ENCODE measurements around the gene CAMK1D. TPM values are rescaled to one million over a fixed set of nuclear protein-coding genes. Genes with fewer than 3 reads are reported as not detected.
"Not testable (repeated sequence)": the region's sequence is repeated elsewhere in the genome, so short reads cannot be mapped to it uniquely, and the experiment has no call there.

The CAMK1D gene
- total RNA-seq, 2 donors from 2014 or later = 4.5 to 7.8 TPM

DNA sequence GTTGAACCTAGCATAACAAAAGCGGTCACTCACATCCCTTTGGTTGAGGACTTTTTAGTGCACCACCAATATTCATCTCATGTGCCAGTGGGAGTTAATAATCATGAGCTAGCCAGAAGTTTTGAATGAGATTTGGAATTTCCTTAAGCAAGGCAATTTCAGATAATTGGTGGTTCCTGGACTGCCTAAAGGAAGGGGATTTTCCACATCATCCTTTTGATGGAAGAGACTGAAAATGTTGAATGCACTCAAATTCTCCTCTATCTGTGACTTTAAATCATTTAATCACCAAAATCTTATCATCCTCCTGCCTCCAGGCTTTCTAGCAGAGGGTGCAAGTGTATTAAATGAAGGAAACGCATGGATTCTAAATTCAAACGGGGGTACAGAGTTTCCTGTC is 391.5 kb downstream of the CAMK1D start:
- no peak overlapping the region for H3K27ac Mint-ChIP-seq
- no peaks in the 10 kb centered on the region for H3K4me1 ChIP-seq (ENCODE audit: control insufficient read depth, insufficient read depth, low read length)

DNA sequence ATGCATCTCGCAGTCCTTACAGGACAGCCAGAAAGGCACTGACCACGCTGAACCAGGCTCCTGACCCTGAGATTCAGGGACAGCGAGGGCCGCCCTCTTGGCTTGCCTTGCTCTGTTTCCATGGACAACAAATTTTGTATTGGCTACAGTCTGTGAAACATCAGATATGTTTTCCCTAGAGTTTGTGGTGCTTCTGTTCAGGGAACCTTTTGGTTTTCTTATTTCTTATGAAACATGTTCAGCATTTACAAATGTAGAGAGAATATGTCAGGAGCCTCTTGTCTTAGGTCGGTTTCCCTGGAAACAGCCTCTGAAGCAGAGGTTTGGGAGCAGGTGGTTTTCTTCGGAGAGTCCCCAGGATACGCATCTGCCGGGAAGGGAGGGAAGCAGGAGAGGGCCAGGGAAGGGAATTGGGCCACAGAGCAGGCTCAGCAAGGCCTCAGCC is 392.0 kb downstream of the CAMK1D start:
- TF ChIP-seq, protein P1, sequence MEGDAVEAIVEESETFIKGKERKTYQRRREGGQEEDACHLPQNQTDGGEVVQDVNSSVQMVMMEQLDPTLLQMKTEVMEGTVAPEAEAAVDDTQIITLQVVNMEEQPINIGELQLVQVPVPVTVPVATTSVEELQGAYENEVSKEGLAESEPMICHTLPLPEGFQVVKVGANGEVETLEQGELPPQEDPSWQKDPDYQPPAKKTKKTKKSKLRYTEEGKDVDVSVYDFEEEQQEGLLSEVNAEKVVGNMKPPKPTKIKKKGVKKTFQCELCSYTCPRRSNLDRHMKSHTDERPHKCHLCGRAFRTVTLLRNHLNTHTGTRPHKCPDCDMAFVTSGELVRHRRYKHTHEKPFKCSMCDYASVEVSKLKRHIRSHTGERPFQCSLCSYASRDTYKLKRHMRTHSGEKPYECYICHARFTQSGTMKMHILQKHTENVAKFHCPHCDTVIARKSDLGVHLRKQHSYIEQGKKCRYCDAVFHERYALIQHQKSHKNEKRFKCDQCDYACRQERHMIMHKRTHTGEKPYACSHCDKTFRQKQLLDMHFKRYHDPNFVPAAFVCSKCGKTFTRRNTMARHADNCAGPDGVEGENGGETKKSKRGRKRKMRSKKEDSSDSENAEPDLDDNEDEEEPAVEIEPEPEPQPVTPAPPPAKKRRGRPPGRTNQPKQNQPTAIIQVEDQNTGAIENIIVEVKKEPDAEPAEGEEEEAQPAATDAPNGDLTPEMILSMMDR (conservative IDR thresholded peaks at IDR 0.05) = no peak

More for the DNA sequence above, 391.5 kb downstream of the CAMK1D start:
- Histone ChIP-seq H3K9me3 (ENCODE audit: control insufficient read depth, low read length) (no peaks in the 10 kb centered on the region), H3K9ac (ENCODE audit: extremely low read depth, low read length, poor library complexity, severe bottlenecking) (no peak overlapping the region), H3K27me3 (ENCODE audit: control insufficient read depth, insufficient read depth, low read length, poor library complexity, severe bottlenecking) (no peaks in the 10 kb centered on the region), H3K27ac (ENCODE audit: low read depth, low read length) (no peak overlapping the region), H3K4me3 (ENCODE audit: low read length) (no peak overlapping the region), H3K36me3 (ENCODE audit: control insufficient read depth, insufficient read depth, low read length) (no peaks in the 10 kb centered on the region)
- Mint-ChIP-seq H3K4me3 (no peak overlapping the region), H3K9me3 (no peaks in the 10 kb centered on the region), H3K27me3 (ENCODE audit: insufficient read depth) (no peaks in the 10 kb centered on the region), H3K4me1 (no peaks in the 10 kb centered on the region), H3K36me3 (ENCODE audit: low read depth) (no peaks in the 10 kb centered on the region)
- DNase-seq = no peak
- TF ChIP-seq, protein P1 (conservative IDR thresholded peaks at IDR 0.05) = no peak
- 90 to 91% methylated on average over 3 of the region's 3 CpGs for WGBS, 2 experiments (ENCODE audit: insufficient coverage in 1 of 2, insufficient read length in 1 of 2)

DNA sequence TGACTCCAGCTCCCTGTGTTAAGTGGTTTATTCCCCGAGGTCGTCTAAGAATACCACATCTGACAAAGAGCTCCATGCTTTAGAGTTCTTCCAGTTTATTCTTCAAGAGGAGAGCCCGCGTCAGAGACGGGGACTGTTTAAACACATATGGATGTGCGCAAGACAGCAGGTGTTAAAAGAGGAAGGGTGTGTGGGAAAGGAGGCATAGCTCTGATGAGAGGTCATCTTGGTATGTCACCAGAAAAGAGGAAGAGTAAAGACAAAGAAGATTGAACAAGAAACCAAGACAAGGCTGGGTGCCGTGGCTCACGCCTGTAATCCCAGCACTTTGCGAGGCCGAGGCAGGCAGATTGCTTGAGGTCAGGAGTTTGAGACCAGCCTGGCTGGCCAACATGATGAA is 393.4 kb downstream of the CAMK1D start:
- no peak overlapping the region for H3K4me3 Mint-ChIP-seq
- no peak for DNase-seq
- WGBS, 2 experiments (ENCODE audit: insufficient coverage in 1 of 2, insufficient read length in 1 of 2) = 93 to 95% methylated on average over 10 of the region's 10 CpGs
- no peak overlapping the region for H3K27ac Mint-ChIP-seq
- H3K9me3 Mint-ChIP-seq = no peaks in the 10 kb centered on the region
- no peaks in the 10 kb centered on the region for H3K27me3 ChIP-seq (ENCODE audit: control insufficient read depth, insufficient read depth, low read length, poor library complexity, severe bottlenecking)
- H3K4me1 Mint-ChIP-seq = peaks cover 2% of the 10 kb centered on the region
- no peaks in the 10 kb centered on the region for H3K36me3 Mint-ChIP-seq (ENCODE audit: low read depth)
- H3K9ac ChIP-seq (ENCODE audit: extremely low read depth, low read length, poor library complexity, severe bottlenecking) = no peak overlapping the region
- no peaks in the 10 kb centered on the region for H3K27me3 Mint-ChIP-seq (ENCODE audit: insufficient read depth)
- TF ChIP-seq, protein P1 (conservative IDR thresholded peaks at IDR 0.05) = no peak
- H3K27ac ChIP-seq (ENCODE audit: low read depth, low read length) = no peak overlapping the region
- no peak overlapping the region for H3K4me3 ChIP-seq (ENCODE audit: low read length)
- H3K9me3 ChIP-seq (ENCODE audit: control insufficient read depth, low read length) = no peaks in the 10 kb centered on the region
- H3K36me3 ChIP-seq (ENCODE audit: control insufficient read depth, insufficient read depth, low read length) = no peaks in the 10 kb centered on the region
- no peaks in the 10 kb centered on the region for H3K4me1 ChIP-seq (ENCODE audit: control insufficient read depth, insufficient read depth, low read length)

More for the DNA sequence above, 392.0 kb downstream of the CAMK1D start:
- Histone ChIP-seq H3K4me1 (ENCODE audit: control insufficient read depth, insufficient read depth, low read length) (no peaks in the 10 kb centered on the region), H3K36me3 (ENCODE audit: control insufficient read depth, insufficient read depth, low read length) (no peaks in the 10 kb centered on the region), H3K4me3 (ENCODE audit: low read length) (no peak overlapping the region), H3K9ac (ENCODE audit: extremely low read depth, low read length, poor library complexity, severe bottlenecking) (no peak overlapping the region), H3K9me3 (ENCODE audit: control insufficient read depth, low read length) (no peaks in the 10 kb centered on the region), H3K27ac (ENCODE audit: low read depth, low read length) (no peak overlapping the region), H3K27me3 (ENCODE audit: control insufficient read depth, insufficient read depth, low read length, poor library complexity, severe bottlenecking) (no peaks in the 10 kb centered on the region)
- no peak for DNase-seq
- Mint-ChIP-seq H3K36me3 (ENCODE audit: low read depth) (no peaks in the 10 kb centered on the region), H3K9me3 (no peaks in the 10 kb centered on the region), H3K27me3 (ENCODE audit: insufficient read depth) (no peaks in the 10 kb centered on the region), H3K27ac (no peak overlapping the region), H3K4me3 (no peak overlapping the region), H3K4me1 (no peaks in the 10 kb centered on the region)
- 92 to 96% methylated on average over 4 to 8 of the region's 8 CpGs for WGBS, 2 experiments (ENCODE audit: insufficient coverage in 1 of 2, insufficient read length in 1 of 2)

DNA sequence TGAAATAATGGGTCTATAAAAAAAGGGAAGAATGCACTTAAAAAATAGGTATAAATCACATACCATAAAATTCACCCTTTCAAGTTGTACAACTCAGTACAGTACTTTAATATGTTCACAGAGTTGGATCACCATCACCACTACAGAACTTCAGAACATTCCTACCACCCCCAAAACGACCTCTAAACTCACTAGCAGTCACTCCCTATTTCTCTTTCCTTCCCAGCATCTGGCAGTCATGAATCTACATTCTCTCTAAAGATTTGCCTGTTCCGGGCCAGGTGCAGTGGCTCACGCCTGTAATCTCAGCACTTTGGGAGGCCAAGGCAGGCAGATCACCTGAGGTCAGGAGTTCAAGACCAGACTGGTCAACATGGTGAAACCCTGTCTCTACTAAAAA is 394.1 kb downstream of the CAMK1D start:
- not testable (repeated sequence) for H3K4me3 ChIP-seq (ENCODE audit: low read length); H3K27me3 ChIP-seq (ENCODE audit: control insufficient read depth, insufficient read depth, low read length, poor library complexity, severe bottlenecking); H3K27ac Mint-ChIP-seq; H3K4me1 Mint-ChIP-seq; H3K9me3 ChIP-seq (ENCODE audit: control insufficient read depth, low read length); H3K9ac ChIP-seq (ENCODE audit: extremely low read depth, low read length, poor library complexity, severe bottlenecking); H3K27ac ChIP-seq (ENCODE audit: low read depth, low read length); DNase-seq; H3K36me3 ChIP-seq (ENCODE audit: control insufficient read depth, insufficient read depth, low read length); H3K36me3 Mint-ChIP-seq (ENCODE audit: low read depth); H3K9me3 Mint-ChIP-seq; H3K27me3 Mint-ChIP-seq (ENCODE audit: insufficient read depth); H3K4me3 Mint-ChIP-seq; H3K4me1 ChIP-seq (ENCODE audit: control insufficient read depth, insufficient read depth, low read length)
- 85 to 97% methylated on average over 3 of the region's 3 CpGs for WGBS, 2 experiments (ENCODE audit: insufficient coverage in 1 of 2, insufficient read length in 1 of 2)

All from endodermal cell (in vitro differentiated cells).